Aorta (tissue), 5 donors: Measurements from ENCODE around the gene CRIM1. TPM values are rescaled to one million over a fixed set of nuclear protein-coding genes. Genes with fewer than 3 reads are reported as not detected.
"Not testable (repeated sequence)": the region's sequence is repeated elsewhere in the genome, so short reads cannot be mapped to it uniquely, and the experiment has no call there.

ENCODE experiments used
- ATAC-seq: fragments of 200-7000 bp; cut with Tn5 transposase; one replicate; pipeline ENCODE4 v1.9.1; 2022; ENCODE audit warnings: moderate library complexity; ENCODE audit not compliant: low FRiP score
- DNase-seq, 2 donors: peaks; one replicate each; pipeline ENCODE4 v3.0.0-alpha.2; 2020
- H3K27ac ChIP-seq, 2 donors: one replicate each; pipeline ENCODE4 v1.5.1; 2013; ENCODE audit warnings: low read length in 2 of 2, mild to moderate bottlenecking in 2 of 2, moderate library complexity in 2 of 2, control low read depth in 1 of 2, inconsistent platforms in 1 of 2, low read depth in 1 of 2
- H3K27me3 ChIP-seq, 2 donors: one replicate each; pipeline ENCODE4 v1.6.1; 2013; ENCODE audit warnings: control low read depth in 1 of 2, low read length in 1 of 2, mild to moderate bottlenecking in 1 of 2, moderate library complexity in 1 of 2; ENCODE audit not compliant: insufficient read depth in 2 of 2, control insufficient read depth in 1 of 2
- H3K36me3 ChIP-seq, 2 donors: one replicate each; pipeline ENCODE4 v1.6.1; 2013; ENCODE audit warnings: control low read depth in 1 of 2, low read length in 1 of 2, mild to moderate bottlenecking in 1 of 2; ENCODE audit not compliant: insufficient read depth in 2 of 2, control insufficient read depth in 1 of 2
- H3K4me1 ChIP-seq, 2 donors: one replicate each; pipeline ENCODE4 v1.6.1; 2013; ENCODE audit warnings: low read length in 2 of 2, control low read depth in 1 of 2, mild to moderate bottlenecking in 1 of 2, moderate library complexity in 1 of 2; ENCODE audit not compliant: insufficient read depth in 2 of 2, control insufficient read depth in 1 of 2
- H3K4me3 ChIP-seq, 2 donors: one replicate each; pipeline ENCODE4 v1.5.1; 2013; ENCODE audit warnings: low read length in 2 of 2, control low read depth in 1 of 2, mild to moderate bottlenecking in 1 of 2
- H3K9me3 ChIP-seq: one replicate; pipeline ENCODE4 v1.6.1; 2013; ENCODE audit warnings: mild to moderate bottlenecking, low read length; ENCODE audit not compliant: control insufficient read depth
- WGBS, 2 donors: extraction: QIAGEN DNeasy Blood & Tissue Kit; methylation state at CpG; one replicate each; pipeline ENCODE4 v1.1.7; 2013; 5-methylcytosine and 5-hydroxymethylcytosine counted together
- intact Hi-C, 2 donors: fragments of 100-400 bp; cut with DNase I; formaldehyde crosslinking; loops; one replicate each; pipeline versions ENCODE4 v1.14.2 to v1.15.0; 2022
- polyA plus RNA-seq, 2 donors: library from polyadenylated mRNA; stranded (reverse); fragments of 200-250 nt; gene quantifications; one replicate each; pipeline ENCODE4 v1.2.3, GENCODE V29; 2013
- total RNA-seq, 2 donors: library from RNA; stranded (reverse); fragmentation: NEBNext Ultra II Directional; extraction: Animal tissue kit (Norgen Biotek cat#: 25700); gene quantifications; one replicate each; pipeline ENCODE4 v1.2.1, GENCODE V29; 2021
- donor health status: healthy with polysubstance abuse.
- donor health status: Bipolar disorder and iron deficiency.
- donor health status: DM: no; HTN: no; CAD: no.
- donor health status: DM: no; HTN: no; CAD: no.
- donor health status: DM: yes; HTN: yes; CAD: no.

The CRIM1 gene
- total and polyA plus RNA-seq, 4 donors, result 47.3 to 727 (median 147) TPM

- intact Hi-C loops, result loop anchor here in 1 of 2 donors (5.0 to 10.0 kb wide), 4 partner anchors 75 to 208 kb away; no protein-coding TSS in a partner anchor
- peak; percentile 62 to 83 for DNase-seq
- H3K4me3 ChIP-seq, result peak overlapping the region; percentile 92 to 99
- ATAC-seq, result peak; percentile 44
- H3K27me3 ChIP-seq, result no peaks in the 10 kb centered on the region
- H3K36me3 ChIP-seq, result no peaks in the 10 kb centered on the region
- H3K9me3 ChIP-seq, result no peaks in the 10 kb centered on the region
- H3K4me1 ChIP-seq, result peaks cover 0 to 10% of the 10 kb centered on the region in 2 donors
- WGBS, 2 donors, result 0% methylated on average over 53 of the region's 53 CpGs
- H3K27ac ChIP-seq, result peak overlapping the region; percentile 84 to 88
Observed at GRCh38 chr2:36356990-36357846, 1.6 kb downstream of the CRIM1 start.

- peaks cover 2 to 10% of the 10 kb centered on the region in 2 donors for H3K4me1 ChIP-seq
Observed at GRCh38 chr2:36357847-36358659, 2.5 kb downstream of the CRIM1 start.

GRCh38 chr2:36359067-36359466 lies 3.5 kb downstream of the CRIM1 start:
- peak overlapping the region; percentile 92 to 99 for H3K4me3 ChIP-seq
- no peaks in the 10 kb centered on the region for H3K9me3 ChIP-seq
- ATAC-seq, result no peak
- no peaks in the 10 kb centered on the region for H3K27me3 ChIP-seq
- peak overlapping the region in 1 of 2 donors; percentile 49 for H3K27ac ChIP-seq
- intact Hi-C loops, result loop anchor here in 1 of 2 donors (5.0 to 10.0 kb wide), 4 partner anchors 73 to 206 kb away; no protein-coding TSS in a partner anchor
- 3 to 4% methylated on average over 5 of the region's 5 CpGs for WGBS, 2 donors
- no peak for DNase-seq
- peaks cover 4 to 11% of the 10 kb centered on the region in 2 donors for H3K4me1 ChIP-seq
- H3K36me3 ChIP-seq, result no peaks in the 10 kb centered on the region

More at GRCh38 chr2:36357847-36358659, 2.5 kb downstream of the CRIM1 start:
- Histone ChIP-seq H3K36me3 (no peaks in the 10 kb centered on the region), H3K27ac (peak overlapping the region; percentile 23 to 88), H3K27me3 (no peaks in the 10 kb centered on the region), H3K4me3 (peak overlapping the region; percentile 92 to 99), H3K9me3 (no peaks in the 10 kb centered on the region)
- intact Hi-C loops, result loop anchor here in 1 of 2 donors (5.0 to 10.0 kb wide), 4 partner anchors 74 to 207 kb away; no protein-coding TSS in a partner anchor
- no peak for ATAC-seq
- no peak for DNase-seq
- 1 to 2% methylated on average over 9 of the region's 9 CpGs for WGBS, 2 donors

- H3K4me1 ChIP-seq, result peaks cover 4 to 15% of the 10 kb centered on the region in 2 donors
- H3K9me3 ChIP-seq, result no peaks in the 10 kb centered on the region
- ATAC-seq, result no peak
- no peak for DNase-seq
- peak overlapping the region; percentile 30 to 39 for H3K4me3 ChIP-seq
- H3K27me3 ChIP-seq, result no peaks in the 10 kb centered on the region
- no peak overlapping the region for H3K27ac ChIP-seq
- intact Hi-C loops, result loop anchor here (5.0 kb wide), 2 partner anchors 52 to 97 kb away; no protein-coding TSS in a partner anchor
- no peaks in the 10 kb centered on the region for H3K36me3 ChIP-seq
- 23 to 36% methylated on average over 4 of the region's 4 CpGs for WGBS, 2 donors
Observed at GRCh38 chr2:36360063-36360462, 4.5 kb downstream of the CRIM1 start.

DNA sequence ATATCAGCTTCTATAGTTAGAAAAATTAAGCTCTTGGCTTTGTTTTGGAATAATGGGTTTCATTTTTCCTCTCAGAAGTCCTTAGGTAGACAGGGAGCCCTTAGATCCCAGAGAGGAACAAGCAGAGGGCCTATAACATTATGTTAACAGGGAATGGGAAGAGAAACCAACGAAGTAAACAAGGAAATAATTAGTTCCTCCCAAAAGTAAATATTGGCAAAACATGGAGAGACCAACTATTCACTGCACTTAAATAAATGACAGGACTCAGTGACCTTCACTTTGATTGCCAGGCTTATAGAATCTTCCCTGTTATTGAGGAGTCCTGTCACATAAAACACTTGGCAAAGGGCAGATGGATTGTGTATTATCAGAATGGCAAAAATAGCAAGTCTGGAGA lies 5.3 kb downstream of the CRIM1 start:
- H3K4me1 ChIP-seq, result peaks cover 6 to 15% of the 10 kb centered on the region in 2 donors
- 41 to 46% methylated on average over 1 of the region's 1 CpG for WGBS, 2 donors
- H3K27ac ChIP-seq, result no peak overlapping the region

GRCh38 chr2:36361396-36361795 lies 5.8 kb downstream of the CRIM1 start:
- H3K4me1 ChIP-seq, result peaks cover 6 to 15% of the 10 kb centered on the region in 2 donors
- H3K27ac ChIP-seq, result peak overlapping the region in 1 of 2 donors; percentile 35
- intact Hi-C loops, result loop anchor here (5.0 kb wide), 2 partner anchors 51 to 96 kb away; no protein-coding TSS in a partner anchor
- no peaks in the 10 kb centered on the region for H3K36me3 ChIP-seq
- H3K9me3 ChIP-seq, result no peaks in the 10 kb centered on the region
- ATAC-seq, result no peak
- no peak for DNase-seq
- WGBS, 2 donors, result 37 to 46% methylated on average over 3 of the region's 3 CpGs
- no peaks in the 10 kb centered on the region for H3K27me3 ChIP-seq
- H3K4me3 ChIP-seq, result no peak overlapping the region

More for the DNA sequence above, 5.3 kb downstream of the CRIM1 start:
- ATAC-seq (no peak), DNase-seq (no peak)
- H3K4me3 ChIP-seq, result no peak overlapping the region
- no peaks in the 10 kb centered on the region for H3K36me3 ChIP-seq
- H3K9me3 ChIP-seq, result no peaks in the 10 kb centered on the region
- H3K27me3 ChIP-seq, result no peaks in the 10 kb centered on the region
- intact Hi-C loops, result loop anchor here (5.0 kb wide), 2 partner anchors 51 to 96 kb away; no protein-coding TSS in a partner anchor

DNA sequence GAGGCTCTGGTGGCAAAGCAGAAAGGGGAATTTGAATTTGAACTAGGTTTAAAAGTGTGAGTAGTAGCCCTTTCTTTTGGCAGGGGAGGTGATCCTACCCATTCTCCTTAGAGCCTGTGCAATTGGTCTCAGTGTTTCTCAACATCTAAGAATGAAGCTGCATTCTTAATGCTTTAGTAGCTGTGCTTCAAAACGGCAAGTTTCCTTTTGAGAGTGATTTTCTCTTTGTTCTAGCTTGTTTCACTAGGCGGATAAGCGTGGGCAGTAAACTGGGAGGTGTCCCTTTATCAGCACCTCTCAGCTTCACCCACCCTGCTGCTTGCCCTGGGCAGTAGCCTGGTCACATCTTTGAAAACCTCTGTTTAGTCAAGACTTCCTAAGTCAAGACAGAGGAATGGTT lies 6.7 kb downstream of the CRIM1 start:
- Histone ChIP-seq H3K36me3 (no peaks in the 10 kb centered on the region), H3K27me3 (no peaks in the 10 kb centered on the region), H3K27ac (peak overlapping the region; percentile 22 to 52), H3K9me3 (no peaks in the 10 kb centered on the region), H3K4me3 (no peak overlapping the region), H3K4me1 (peaks cover 6 to 19% of the 10 kb centered on the region in 2 donors)
- intact Hi-C loops, result loop anchor here (5.0 kb wide), 2 partner anchors 50 to 95 kb away; no protein-coding TSS in a partner anchor
- ATAC-seq (no peak), DNase-seq (no peak)
- WGBS, 2 donors, result 7 to 13% methylated on average over 3 of the region's 3 CpGs

- 86 to 87% methylated on average over 2 of the region's 2 CpGs for WGBS, 2 donors
- ATAC-seq, H3K27me3 ChIP-seq, H3K9me3 ChIP-seq, DNase-seq, H3K4me3 ChIP-seq, H3K36me3 ChIP-seq: not testable (repeated sequence)
- Histone ChIP-seq H3K4me1 (peaks cover 13 to 26% of the 10 kb centered on the region in 2 donors), H3K27ac (peak overlapping the region in 1 of 2 donors; percentile 22)
- intact Hi-C loops, result loop anchor here (5.0 kb wide), 2 partner anchors 49 to 94 kb away; no protein-coding TSS in a partner anchor
Observed at GRCh38 chr2:36363085-36363484, 7.5 kb downstream of the CRIM1 start.
